GM12873 (cell line): ENCODE measurements around the gene TPCN2.

ENCODE experiments used
- TF ChIP-seq, protein P1 (sequence below): IDR thresholded peaks from 2 replicates; pipeline ENCODE4 v1.5.1; 2012; ENCODE audit warnings: low read depth, mild to moderate bottlenecking, moderate library complexity, low read length, control low read depth; ENCODE audit not compliant: insufficient read depth; ENCODE audit errors: missing control alignments

Gene TPCN2

DNA sequence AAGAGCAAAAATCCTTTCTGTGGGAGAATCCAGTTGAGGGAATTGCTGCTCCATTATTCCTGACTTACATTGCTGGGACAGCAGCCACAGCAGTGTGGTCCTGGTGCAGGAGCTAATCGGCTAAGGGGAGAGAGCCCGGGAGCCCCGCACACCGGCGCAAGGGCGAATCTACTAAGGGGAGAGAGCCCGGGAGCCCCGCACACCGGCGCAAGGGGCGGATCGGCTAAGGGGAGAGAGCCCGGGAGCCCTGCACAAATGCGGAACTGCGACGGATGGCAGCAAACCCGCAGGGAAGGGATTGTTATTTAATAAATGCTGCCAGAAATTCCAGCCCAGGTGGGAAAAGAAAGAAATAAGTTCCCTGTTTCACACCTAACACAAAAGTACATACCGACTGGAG is 43.5 kb downstream of the TPCN2 start:
- TF ChIP-seq, protein P1, sequence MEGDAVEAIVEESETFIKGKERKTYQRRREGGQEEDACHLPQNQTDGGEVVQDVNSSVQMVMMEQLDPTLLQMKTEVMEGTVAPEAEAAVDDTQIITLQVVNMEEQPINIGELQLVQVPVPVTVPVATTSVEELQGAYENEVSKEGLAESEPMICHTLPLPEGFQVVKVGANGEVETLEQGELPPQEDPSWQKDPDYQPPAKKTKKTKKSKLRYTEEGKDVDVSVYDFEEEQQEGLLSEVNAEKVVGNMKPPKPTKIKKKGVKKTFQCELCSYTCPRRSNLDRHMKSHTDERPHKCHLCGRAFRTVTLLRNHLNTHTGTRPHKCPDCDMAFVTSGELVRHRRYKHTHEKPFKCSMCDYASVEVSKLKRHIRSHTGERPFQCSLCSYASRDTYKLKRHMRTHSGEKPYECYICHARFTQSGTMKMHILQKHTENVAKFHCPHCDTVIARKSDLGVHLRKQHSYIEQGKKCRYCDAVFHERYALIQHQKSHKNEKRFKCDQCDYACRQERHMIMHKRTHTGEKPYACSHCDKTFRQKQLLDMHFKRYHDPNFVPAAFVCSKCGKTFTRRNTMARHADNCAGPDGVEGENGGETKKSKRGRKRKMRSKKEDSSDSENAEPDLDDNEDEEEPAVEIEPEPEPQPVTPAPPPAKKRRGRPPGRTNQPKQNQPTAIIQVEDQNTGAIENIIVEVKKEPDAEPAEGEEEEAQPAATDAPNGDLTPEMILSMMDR: no peak

DNA sequence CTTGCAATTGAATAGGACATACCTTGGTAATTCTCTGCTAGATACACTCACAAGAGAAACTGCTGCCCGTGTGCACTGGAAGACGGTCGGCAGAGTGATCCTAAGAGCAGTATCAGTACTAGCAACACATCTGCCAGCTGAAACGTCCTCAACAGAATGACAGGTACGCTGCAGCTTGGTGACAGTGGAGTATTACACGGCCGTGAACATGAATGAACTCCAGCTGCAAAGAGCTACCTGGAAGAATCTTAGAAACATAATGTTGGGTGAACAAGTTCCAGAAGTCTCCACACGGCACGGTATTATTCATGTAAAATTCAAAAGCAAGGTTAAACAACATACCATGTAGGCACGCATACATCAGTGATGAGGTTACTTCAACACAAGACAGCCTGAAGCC is 44.4 kb downstream of the TPCN2 start:
- TF ChIP-seq, protein P1: no peak

DNA sequence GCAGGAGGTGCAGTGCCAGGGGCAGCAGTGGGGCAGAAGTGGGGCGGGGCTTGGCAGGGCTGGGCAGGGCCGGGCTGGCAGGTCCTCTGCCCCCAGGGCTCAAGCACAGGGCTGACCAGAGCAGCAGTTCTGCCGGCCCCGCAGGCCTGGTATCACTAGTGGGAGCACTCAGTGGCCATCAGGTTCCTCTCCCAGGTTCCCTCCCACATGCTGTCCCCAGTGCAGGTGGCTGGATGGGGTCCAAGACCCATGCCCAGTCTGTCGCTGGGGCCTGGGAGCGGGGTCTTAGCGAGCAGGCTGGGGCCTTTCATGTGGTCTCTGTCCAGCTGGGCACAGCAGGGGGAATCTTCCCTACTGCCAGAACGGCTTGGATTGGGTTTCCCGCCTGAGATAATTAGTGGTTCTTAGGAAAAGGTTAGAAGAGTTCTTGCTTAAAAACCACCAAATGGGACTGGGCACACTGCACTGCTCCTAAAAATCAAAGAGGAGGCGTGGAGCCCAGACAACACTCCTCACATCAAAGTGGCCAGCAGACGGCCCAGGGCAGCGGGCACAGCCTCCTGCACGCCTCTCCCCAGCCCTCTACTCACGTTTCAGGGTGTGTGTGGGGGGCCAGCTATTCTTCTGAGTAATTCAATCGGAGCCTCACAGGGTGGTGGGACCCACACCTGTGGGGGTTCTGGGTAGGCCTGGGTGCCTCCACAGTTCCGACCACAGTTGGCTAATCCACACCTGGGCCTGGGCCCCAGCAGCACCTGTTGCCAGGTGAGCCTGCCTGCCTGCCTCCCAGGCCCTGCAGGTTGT is 45.6 kb downstream of the TPCN2 start:
- TF ChIP-seq, protein P1: no peak

DNA sequence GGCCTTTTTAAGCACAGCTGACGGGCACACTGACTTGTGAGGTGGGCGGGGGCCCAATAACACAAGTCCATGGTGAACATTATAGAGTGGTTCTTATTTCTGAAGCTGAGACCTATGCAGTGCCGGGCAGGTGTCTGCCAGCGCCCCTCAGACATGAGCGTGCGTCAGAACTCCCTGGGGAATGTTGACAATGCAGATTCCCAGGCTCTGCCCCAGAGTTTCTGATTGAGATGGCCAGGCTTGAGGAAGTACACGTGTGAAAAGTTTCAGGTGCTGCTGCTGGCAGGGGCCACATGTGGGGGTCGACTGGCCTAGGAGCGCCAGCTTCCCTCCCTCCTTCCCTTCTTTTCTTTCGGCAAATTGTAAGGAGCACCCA is 46.2 kb downstream of the TPCN2 start:
- TF ChIP-seq, protein P1: no peak

DNA sequence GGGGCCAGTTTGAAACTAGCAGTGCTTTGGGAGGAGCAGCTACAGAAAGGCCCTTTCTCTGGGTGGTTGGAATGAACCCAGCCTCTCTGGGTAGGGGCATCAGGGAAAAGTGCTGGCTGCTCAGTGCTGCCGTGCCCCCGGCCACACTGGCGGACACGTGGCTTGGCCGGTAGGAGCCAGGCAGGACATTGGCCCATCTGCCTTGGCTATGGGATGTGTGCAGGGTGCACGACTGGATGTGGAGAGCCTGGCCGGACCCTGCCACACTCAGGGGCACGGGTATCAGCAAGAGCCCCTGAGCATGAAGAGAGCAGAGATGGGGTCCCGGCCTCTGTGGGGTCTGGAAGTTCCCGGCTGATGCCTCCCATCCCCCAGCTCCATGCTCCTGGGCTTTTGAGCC is 46.6 kb downstream of the TPCN2 start:
- TF ChIP-seq, protein P1: no peak

DNA sequence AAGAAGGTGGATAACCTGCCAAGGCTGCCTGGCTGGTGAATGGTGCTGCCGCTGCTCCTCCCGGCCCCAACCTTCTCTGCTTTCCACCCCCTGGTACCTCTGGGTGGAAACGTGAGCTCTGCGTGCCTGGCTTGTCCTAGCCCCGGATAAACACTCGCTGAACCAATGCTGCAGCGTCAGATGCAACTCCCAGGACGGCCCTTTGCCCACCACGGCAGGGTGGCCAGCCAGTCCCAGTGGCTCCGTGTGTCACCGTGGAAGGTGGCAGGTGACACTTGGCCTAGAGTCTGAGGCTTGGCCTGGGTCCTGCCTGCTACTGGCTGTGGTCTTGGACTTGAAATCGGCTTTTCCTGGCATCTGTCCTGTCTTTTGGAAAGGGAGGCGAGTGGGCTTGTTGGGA is 47.7 kb downstream of the TPCN2 start:
- TF ChIP-seq, protein P1: no peak

DNA sequence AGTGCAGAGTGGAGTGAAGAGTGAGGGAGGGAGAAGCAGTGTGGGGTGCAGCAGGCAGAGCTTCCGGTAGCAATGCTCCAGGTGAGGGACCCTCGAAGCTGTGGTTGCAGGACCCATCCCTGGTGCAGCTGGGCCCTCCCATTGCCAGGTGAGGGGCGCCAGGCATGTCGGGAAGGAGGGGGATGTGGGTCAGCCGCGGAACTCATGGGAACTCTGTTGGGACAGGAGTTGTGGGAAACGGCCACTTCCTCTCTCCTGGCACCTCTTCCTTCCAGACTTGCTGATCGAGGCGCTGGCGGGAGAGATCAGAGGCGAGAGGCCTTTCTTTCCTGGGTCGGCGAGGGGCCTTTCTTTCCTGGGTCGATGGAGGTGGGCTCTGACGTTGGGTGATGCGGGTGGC is 48.5 kb downstream of the TPCN2 start:
- TF ChIP-seq, protein P1: no peak

DNA sequence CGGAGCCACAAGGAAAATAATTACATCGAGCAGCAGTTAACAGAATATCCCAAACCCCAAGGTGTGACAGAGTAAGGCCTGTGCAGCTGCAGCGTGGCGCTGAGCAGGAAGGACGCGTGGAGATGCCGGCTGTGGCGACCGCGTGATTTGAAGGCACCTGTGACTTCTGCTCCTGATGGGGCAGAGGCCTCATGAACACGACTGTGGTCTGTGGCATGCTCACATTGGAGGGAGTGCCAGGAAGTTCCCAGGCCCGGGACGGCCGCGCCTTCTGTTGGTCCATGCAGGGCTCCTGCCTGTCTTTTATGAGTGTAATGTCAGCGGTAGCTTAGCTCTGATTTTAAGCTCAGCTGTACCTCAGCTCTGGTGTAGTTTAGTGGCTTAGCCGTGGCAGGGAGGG is 50.4 kb downstream of the TPCN2 start:
- TF ChIP-seq, protein P1: no peak
